ENCODE measurements around the gene DDR1. TPM values are rescaled to one million over a fixed set of nuclear protein-coding genes. Genes with fewer than 3 reads are reported as not detected.

Gene DDR1
- 10 to 100 TPM; 24.2 to 83.5 (median 57.4) TPM for polyA plus RNA-seq

- no peak within 1 kb of the TSS for H3K27ac ChIP-seq (ENCODE audit: low read depth, low read length)
- WGBS, 3 donors: 5 to 14% (median 12%) methylated on average over 36 to 60 of the region's 62 CpGs
Observed at GRCh38 chr6:30883685-30884520, at the start of gene DDR1. Gene DDR1 (plus strand): TSS chr6:30884519. CDS start chr6:30888730, 4,211 bp downstream.

DNA sequence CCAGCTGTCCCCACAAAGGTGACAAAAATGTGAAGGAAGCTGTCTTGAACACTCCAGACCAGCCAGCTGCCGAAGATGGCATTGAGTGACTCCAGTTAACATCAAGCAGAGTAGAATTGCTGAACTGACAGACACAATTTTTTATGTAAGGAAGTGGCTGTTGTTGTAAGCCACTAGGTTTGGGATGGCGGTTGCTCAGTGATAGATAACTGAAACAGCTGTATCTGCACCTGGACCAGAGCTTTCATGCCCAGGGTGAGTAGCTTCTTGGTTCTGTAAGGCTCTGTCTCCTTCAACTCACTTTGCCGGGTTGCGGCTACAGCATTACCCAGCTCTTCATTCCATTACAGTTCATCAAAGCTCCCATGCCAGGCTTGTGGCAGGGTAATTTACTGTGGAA is 49.7 kb upstream of the DDR1 start:
- H3K27ac ChIP-seq (ENCODE audit: low read depth, low read length): no peak overlapping the region
- 71 to 85% (median 75%) methylated on average over 4 of the region's 4 CpGs for WGBS, 3 donors

- no peak overlapping the region for H3K27ac ChIP-seq (ENCODE audit: low read depth, low read length)
- whole genome bisulfite sequencing, 3 donors: 89 to 94% (median 93%) methylated on average over 3 of the region's 3 CpGs
Observed at GRCh38 chr6:30835576-30835975, 48.7 kb upstream of the DDR1 start.

DNA sequence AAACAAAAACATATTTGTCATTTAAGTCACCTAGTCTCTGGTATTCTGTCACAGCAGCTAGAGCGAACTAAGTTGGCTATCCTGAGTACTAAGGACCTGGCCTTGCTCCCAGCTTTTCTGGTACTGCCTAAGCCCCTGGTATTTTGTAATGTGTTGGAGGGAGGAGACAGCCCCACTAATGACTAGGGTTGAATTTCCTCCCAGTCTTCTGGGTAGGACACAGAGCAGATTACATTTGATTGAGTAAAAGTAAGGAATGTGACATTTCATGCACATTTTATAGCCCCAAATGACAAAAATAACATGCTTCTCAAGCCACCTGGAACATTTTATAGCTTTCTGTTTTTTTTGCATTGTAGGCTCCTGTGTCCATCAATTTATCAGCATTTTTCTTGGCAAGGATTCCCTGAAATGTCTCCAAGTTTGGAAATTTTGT is 47.9 kb upstream of the DDR1 start:
- H3K27ac ChIP-seq (ENCODE audit: low read depth, low read length): no peak overlapping the region
- 52 to 67% (median 55%) methylated on average over 1 of the region's 1 CpG for WGBS, 3 donors

GRCh38 chr6:30836957-30837356 is 47.4 kb upstream of the DDR1 start:
- H3K27ac ChIP-seq (ENCODE audit: low read depth, low read length): no peak overlapping the region
- 53 to 60% (median 53%) methylated on average over 3 of the region's 3 CpGs for WGBS, 3 donors

- WGBS, 3 donors: 72 to 88% (median 85%) methylated on average over 6 of the region's 6 CpGs
- no peak overlapping the region for H3K27ac ChIP-seq (ENCODE audit: low read depth, low read length)
Observed at GRCh38 chr6:30837432-30837831, 46.9 kb upstream of the DDR1 start.

GRCh38 chr6:30837870-30838269 is 46.4 kb upstream of the DDR1 start:
- no peak overlapping the region for H3K27ac ChIP-seq (ENCODE audit: low read depth, low read length)
- WGBS, 3 donors: 47 to 64% (median 50%) methylated on average over 1 of the region's 1 CpG

- 80 to 90% (median 83%) methylated on average over 2 of the region's 2 CpGs for WGBS, 3 donors
- H3K27ac ChIP-seq (ENCODE audit: low read depth, low read length): no peak overlapping the region
Observed at GRCh38 chr6:30839671-30840070, 44.6 kb upstream of the DDR1 start.

DNA sequence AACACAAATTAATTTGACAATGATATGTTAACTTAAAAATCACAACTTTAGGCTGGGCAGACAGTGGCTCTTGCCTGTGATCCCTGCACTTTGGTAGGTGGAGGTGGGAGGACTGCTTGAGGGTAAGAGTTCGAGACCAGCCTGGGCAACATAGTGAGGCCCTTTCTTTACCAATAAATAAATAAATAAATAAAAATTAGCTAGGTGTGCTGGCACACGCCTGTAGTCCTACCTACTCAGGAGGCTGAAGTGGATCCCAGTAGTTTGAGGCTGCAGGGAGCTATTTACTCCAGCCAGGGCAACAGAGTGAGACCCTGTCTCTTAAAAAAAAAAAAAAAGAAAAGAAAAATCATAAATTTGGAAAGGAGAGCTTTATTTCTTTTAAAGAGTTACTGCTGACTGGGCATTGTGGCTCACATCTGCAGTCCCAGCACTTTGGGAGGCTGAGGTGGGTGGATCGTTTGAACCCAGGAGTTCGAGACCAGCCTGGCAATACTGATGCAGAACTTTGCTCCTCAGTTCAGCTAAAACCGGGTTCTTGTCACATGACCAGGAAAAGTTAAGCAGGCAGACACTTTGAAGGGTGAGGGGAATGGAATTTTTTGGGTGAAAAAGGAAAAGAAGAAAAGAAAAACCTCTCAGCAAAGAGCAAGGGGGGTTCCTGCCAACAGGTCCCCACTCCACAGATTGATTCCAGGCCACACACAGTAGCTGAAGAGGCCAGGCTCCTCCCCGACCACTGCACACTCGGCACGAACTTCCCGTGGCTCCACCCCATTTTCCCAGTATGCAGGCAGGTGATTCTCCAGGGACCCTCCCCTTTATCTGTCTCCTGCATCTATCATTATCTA is 44.0 kb upstream of the DDR1 start:
- WGBS, 3 donors: 66 to 78% (median 77%) methylated on average over 9 of the region's 9 CpGs
- no peak overlapping the region for H3K27ac ChIP-seq (ENCODE audit: low read depth, low read length)

DNA sequence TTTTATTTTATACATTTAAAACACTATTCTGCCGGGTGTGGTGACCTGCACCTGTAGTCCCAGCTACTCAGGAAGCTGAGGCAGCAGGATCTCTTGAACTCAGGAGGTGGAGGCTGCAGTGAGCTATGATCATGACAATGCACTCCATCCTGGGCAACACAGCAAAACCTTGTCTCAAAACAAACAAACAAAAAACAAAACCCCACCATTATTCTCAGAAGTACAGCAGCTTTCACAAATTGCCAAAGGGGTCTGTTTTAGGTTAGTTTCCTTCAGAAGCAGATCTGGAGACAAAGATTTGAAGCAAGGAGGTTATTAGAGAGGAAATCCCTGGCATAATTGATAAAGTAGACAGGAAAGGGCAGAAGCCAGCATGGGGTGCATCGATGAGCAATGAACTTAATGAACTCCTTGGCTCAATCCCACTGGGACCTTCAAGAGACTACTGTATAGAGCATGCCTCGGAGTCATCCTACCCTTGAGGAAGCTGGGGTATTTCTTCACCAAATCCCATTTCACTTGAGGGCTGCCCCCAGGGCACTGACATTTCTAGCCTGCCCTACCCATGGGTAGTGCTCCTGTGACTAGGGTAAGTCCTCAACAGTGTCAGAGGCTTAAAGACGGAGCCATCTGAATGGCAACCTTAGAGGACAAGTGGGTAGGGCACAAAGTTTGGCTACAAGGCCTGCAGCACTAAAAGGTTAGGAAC is 43.2 kb upstream of the DDR1 start:
- 63 to 82% (median 66%) methylated on average over 4 of the region's 4 CpGs for WGBS, 3 donors
- H3K27ac ChIP-seq (ENCODE audit: low read depth, low read length): no peak overlapping the region

DNA sequence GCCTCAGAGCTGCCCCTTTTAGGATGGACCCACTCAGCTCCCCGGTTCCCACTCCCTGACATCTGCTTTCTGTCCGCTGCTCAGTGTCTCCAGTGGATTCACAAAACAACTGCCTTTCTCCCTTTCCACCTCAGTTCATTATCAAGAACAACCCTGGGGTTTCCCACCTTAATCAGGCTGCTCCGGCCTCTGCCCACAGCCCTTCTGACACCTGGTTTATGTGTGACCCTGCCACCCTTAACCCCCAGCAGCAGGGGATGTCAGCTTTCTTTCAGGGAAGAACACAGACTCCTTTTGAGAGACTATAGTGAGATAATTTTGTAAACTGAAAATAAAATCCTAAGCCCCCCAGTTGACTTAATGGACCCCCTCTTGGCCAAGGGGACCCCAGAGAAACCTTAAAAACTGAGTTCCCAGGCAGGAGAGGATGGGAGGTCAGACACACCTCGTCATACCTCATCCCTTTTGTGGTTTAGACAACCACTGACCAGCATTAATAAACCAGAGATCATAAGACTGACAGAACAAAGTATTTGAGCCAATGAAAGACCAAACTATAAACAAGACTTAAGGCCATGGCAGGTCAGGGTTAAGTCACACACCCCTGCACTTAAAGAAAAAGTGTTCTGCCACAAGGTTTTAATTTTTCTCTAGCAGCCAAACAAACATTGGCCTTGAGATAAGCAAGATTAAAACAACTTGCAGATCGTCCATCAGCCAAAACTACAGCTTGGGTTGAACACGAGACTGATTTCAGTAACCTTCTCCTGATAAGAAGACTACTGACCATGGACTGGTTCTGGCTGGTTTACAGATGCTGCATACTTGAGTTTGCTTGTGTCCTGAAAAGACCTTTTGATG is 42.4 kb upstream of the DDR1 start:
- no peak overlapping the region for H3K27ac ChIP-seq (ENCODE audit: low read depth, low read length)
- WGBS, 3 donors: 48 to 73% (median 72%) methylated on average over 6 of the region's 6 CpGs

- no peak overlapping the region for H3K27ac ChIP-seq (ENCODE audit: low read depth, low read length)
- 71 to 81% (median 80%) methylated on average over 12 of the region's 12 CpGs for WGBS, 3 donors
Observed at GRCh38 chr6:30842754-30843610, 41.3 kb upstream of the DDR1 start.

- H3K27ac ChIP-seq (ENCODE audit: low read depth, low read length): no peak overlapping the region
- 57 to 82% (median 57%) methylated on average over 3 of the region's 3 CpGs for WGBS, 3 donors
Observed at GRCh38 chr6:30843611-30843998, 40.7 kb upstream of the DDR1 start.

- WGBS, 3 donors: 76 to 96% (median 91%) methylated on average over 3 of the region's 3 CpGs
- no peak overlapping the region for H3K27ac ChIP-seq (ENCODE audit: low read depth, low read length)
Observed at GRCh38 chr6:30844118-30844535, 40.2 kb upstream of the DDR1 start.

DNA sequence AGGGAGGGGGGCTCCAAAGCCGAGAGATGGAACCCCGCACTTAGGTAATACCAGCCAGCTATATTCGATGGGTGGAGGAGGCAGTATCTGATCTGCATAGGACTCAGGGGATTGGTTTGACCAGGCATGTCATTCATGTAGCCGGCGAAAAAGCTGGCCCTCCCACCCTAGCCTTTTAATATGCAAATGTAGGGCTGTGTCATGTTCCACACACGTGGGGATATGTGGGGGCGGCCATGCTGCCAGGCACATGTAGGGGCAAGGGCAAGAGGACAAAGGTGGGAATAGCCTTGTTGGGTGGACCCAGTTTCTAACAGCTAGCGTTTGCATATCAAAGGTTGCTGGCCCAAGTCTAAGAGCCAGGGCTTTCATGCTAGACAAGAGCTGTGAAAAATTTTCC is 39.1 kb upstream of the DDR1 start:
- 76 to 78% (median 78%) methylated on average over 8 of the region's 8 CpGs for WGBS, 3 donors
- H3K27ac ChIP-seq (ENCODE audit: low read depth, low read length): no peak overlapping the region

DNA sequence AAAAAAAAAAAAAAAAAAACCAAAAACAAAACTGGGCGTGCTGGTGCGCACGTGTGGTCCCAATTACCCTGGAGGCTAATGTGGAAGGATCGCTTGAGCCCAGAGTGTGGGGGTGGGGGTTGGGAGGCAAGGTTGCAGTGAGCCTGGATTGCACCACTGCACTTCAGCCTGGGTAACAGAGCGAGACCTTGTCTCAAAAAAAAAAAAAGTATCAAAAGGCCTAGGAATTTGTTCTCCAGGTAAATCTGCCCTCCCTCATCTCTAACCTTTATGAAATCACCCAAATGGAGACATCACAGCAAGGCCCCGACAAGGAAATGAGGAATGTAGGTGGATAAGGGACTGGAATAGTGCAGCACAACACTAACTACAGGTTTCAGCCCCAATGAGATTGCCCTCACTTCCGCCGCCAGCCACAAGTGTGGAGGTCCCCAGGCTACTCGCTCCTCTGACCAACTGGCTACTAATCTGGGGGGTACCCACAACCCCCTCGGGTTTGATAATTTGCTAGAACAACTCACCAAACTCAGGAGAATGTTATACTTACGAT is 36.8 kb upstream of the DDR1 start:
- no peak overlapping the region for H3K27ac ChIP-seq (ENCODE audit: low read depth, low read length)
- WGBS, 3 donors: 68 to 76% (median 73%) methylated on average over 11 of the region's 11 CpGs

DNA sequence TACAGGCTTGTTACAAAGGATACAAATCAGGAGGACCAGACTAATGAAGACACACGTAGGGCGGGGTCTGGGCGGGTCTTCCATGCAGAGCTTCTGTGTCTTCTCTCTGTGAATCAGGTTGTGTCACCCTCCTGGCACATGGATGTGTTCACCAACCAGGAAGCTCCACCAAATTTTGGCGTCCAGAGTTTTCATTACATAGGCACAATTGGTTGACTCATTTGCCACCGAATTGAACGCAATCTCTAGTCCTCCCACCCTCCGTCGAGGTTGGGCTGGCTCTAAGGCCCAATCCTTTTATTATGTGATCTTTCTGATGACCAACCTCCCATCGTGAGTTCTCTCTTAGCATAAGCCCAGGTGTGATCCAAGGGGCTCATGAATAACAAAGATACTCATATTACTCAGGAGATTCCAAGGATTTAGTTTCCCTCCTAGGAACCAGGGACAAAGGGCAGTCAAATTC is 36.3 kb upstream of the DDR1 start:
- 76 to 82% (median 76%) methylated on average over 9 of the region's 9 CpGs for WGBS, 3 donors
- no peak overlapping the region for H3K27ac ChIP-seq (ENCODE audit: low read depth, low read length)
